Activated CD4-positive, alpha-beta T cell treated with anti-CD3 and anti-CD28 coated beads for 36 hours (primary cell): ENCODE results near the gene FCMR. TPM values are rescaled to one million over a fixed set of nuclear protein-coding genes. Genes with fewer than 3 reads are reported as not detected.

Experiments
- ATAC-seq: fragments of 200-7000 bp; cut with Tn5 transposase; one replicate; pipeline ENCODE4 v1.10.0; 2021; ENCODE audit warnings: mild to moderate bottlenecking, moderate library complexity
- CTCF ChIA-PET: fragments of 350-600 bp; sonication (Branson Sonifier 250); formaldehyde crosslinking; loops from one replicate; lab custom pipeline; 2021; ENCODE audit warnings: antibody characterized with exemption; lab: Charles Lee
- POLR2A ChIA-PET: fragments of 350-600 bp; sonication (Branson Sonifier 250); formaldehyde crosslinking; loops from one replicate; lab custom pipeline; 2021; ENCODE audit warnings: antibody characterized with exemption, inconsistent platforms; lab: Charles Lee
- DNase-seq: peaks from one replicate; pipeline ENCODE4 v3.0.0-alpha.2; 2020
- H3K27ac Mint-ChIP-seq: one replicate; pipeline ENCODE4 v1.8.0; 2021; ENCODE audit warnings: mixed read lengths
- H3K27me3 Mint-ChIP-seq: one replicate; pipeline ENCODE4 v1.8.0; 2021; ENCODE audit warnings: mixed read lengths
- H3K36me3 Mint-ChIP-seq: one replicate; pipeline ENCODE4 v1.8.0; 2021; ENCODE audit warnings: low read depth, mixed read lengths
- H3K4me1 Mint-ChIP-seq: one replicate; pipeline ENCODE4 v1.8.0; 2021; ENCODE audit warnings: mixed read lengths
- H3K4me3 Mint-ChIP-seq: one replicate; pipeline ENCODE4 v1.8.0; 2021; ENCODE audit warnings: mild to moderate bottlenecking, moderate library complexity, mixed read lengths
- H3K9me3 Mint-ChIP-seq: one replicate; pipeline ENCODE4 v1.8.0; 2021; ENCODE audit warnings: low read depth, mixed read lengths
- intact Hi-C, 2 experiments: fragments of 100-400 bp; cut with DNase I in 1 of 2; cut with micrococcal nuclease in 1 of 2; formaldehyde crosslinking; loops; one replicate each; pipeline versions ENCODE4 v1.14.2 to v1.15.1; 2022 to 2024; cut with DNase I, micrococcal nuclease
- total RNA-seq, 2 experiments: library from RNA; stranded (reverse); gene quantifications; one replicate each; pipeline ENCODE4 v1.2.3, GENCODE V29; 2021

The FCMR gene
- total RNA-seq, 2 experiments from 2014 or later = 41.6 to 49.3 TPM

DNA sequence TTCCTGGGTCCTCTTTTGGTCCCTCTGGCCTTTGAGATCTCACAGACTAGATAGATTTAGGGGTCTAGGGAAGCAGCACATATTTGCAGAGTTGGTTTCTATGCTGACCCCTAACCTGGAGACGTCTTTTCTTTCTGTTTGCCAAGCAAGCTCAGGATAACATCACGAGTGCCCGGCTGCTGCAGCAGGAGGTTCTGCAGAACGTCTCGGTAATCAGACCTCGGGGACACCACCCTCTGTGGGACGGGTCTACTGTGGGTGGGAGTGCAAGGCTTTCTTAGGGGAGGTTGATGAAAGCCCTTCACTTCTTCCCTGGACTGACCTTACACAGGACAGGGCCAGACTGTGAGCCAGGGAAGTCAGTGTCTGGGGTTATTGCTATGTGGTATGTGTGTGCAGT, 21.6 kb downstream of the FCMR start:
- ATAC-seq (no peak), DNase-seq (no peak)
- ChIA-PET POLR2A (no interaction called here), CTCF (interaction anchor here (0.6 to 5.2 kb wide), 5 partner anchors 10 to 91 kb away, joined by 3 to 30 read pairs (median 9); partner anchors contain the start of gene IL20)
- H3K9me3 Mint-ChIP-seq = no peaks in the 10 kb centered on the region
- no peaks in the 10 kb centered on the region for H3K27me3 Mint-ChIP-seq
- intact Hi-C loops = no loop called here
- H3K27ac Mint-ChIP-seq = peak overlapping the region; percentile 17
- peaks cover 42% of the 10 kb centered on the region for H3K36me3 Mint-ChIP-seq
- no peak overlapping the region for H3K4me3 Mint-ChIP-seq
- peaks cover 90% of the 10 kb centered on the region for H3K4me1 Mint-ChIP-seq

DNA sequence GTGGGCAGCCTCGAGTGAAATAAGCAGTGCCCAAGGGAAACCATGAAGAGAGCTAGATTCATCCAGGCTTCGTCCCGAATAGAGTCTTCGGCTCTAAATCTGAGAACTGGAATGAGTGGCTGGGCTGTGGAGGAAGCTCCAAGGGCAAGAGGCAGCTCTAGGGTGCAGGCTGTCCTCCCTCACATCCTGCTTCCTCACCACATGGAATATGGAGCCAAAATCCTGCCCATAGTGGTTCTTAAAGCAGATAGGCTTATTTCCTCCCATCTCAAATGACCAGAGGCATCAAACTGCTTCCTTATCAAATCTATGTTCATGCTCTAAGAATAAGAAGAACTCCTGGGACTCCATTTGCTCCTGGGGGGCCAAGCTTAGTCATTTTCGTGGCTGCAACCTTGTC, 22.0 kb downstream of the FCMR start:
- ATAC-seq = no peak
- intact Hi-C loops = no loop called here
- Mint-ChIP-seq H3K4me1 (peaks cover 89% of the 10 kb centered on the region), H3K4me3 (no peak overlapping the region), H3K27ac (no peak overlapping the region), H3K27me3 (no peaks in the 10 kb centered on the region), H3K9me3 (no peaks in the 10 kb centered on the region), H3K36me3 (peaks cover 37% of the 10 kb centered on the region)
- POLR2A ChIA-PET = no interaction called here
- no peak for DNase-seq
- CTCF ChIA-PET = interaction anchor here (0.7 to 5.2 kb wide), 4 partner anchors 10 to 34 kb away, joined by 3 to 30 read pairs (median 9); partner anchors contain the start of gene IL20

DNA sequence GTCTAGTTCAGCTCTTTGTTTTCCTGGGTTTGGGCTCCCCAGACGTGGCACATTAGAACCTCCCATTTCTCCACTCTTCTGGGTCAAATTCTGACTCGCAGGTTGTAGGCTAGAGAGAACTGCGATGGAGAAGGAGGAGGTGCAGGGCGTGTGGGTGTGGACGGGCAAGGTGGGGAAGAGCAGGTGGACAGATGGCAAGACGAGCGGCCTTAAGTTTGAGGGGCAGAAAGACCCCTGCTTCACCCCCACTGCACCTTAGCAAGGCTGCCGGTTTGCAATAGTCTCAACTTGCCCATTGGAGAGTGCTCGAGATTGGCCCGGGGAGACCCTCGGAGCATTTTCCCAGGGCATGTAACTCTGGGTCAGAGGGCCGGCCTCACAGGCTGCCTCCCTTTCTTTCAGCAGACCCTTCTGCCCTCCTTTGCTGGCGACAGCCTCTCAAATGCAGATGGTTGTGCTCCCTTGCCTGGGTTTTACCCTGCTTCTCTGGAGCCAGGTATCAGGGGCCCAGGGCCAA, 22.8 kb downstream of the FCMR start:
- ChIA-PET CTCF (interaction anchor here (0.6 to 5.2 kb wide), 2 partner anchors 13 to 165 kb away, joined by 4 to 30 read pairs; no protein-coding TSS in a partner anchor), POLR2A (interaction anchor here (0.5 kb wide), 1 partner anchor 19 kb away, joined by 3 read pairs; no protein-coding TSS in a partner anchor)
- peaks cover 30% of the 10 kb centered on the region for H3K36me3 Mint-ChIP-seq
- intact Hi-C loops = no loop called here
- ATAC-seq = no peak
- no peaks in the 10 kb centered on the region for H3K9me3 Mint-ChIP-seq
- peaks cover 88% of the 10 kb centered on the region for H3K4me1 Mint-ChIP-seq
- no peak for DNase-seq
- H3K4me3 Mint-ChIP-seq = peak overlapping the region; percentile 76
- H3K27ac Mint-ChIP-seq = peak overlapping the region; percentile 94
- no peaks in the 10 kb centered on the region for H3K27me3 Mint-ChIP-seq

DNA sequence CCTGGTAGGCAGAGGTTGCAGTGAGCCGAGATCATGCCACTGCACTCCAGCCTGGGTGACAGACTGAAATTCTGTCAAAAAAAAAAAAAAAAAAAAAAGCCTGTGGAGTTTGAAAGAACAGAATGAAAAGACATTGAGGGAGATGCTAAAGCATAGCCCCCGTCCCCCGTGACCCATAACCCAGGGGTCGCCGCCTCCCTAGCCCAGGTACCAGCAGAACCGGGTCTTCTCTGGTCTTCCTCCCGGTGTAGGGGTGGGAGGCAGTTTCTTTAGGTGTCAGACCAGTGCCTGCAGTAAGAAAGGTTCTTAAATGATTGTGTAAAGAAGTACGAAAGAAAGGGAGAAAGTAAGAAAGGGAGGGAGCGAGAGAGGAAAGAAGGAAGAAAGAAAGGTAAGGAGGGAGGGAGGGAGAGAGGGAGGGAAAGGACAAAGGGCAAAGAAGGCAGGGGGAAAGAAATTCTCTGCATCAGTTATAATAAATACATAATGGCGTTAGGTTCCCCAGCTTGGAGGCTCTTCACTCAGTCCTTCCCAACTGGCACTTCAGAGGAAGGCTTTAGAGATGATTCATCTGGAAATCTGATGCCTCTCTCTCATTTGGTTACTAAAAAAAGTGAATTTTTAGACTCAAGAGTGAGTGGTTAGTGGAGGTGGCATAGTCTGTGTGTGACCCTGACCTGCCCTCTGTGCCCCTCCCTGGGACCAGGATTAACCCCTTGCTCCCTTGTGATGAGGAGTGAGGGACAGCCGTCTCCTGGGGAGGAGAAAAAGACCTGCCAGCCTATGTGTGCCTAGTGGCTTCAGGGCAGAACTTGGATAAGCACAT, 23.4 kb downstream of the FCMR start:
- intact Hi-C loops = no loop called here
- peak overlapping the region; percentile 94 for H3K27ac Mint-ChIP-seq
- peak overlapping the region; percentile 76 for H3K4me3 Mint-ChIP-seq
- H3K36me3 Mint-ChIP-seq = peaks cover 23% of the 10 kb centered on the region
- peaks cover 86% of the 10 kb centered on the region for H3K4me1 Mint-ChIP-seq
- ChIA-PET POLR2A (interaction anchor here (0.5 to 1.7 kb wide), 3 partner anchors 7 to 23 kb away, joined by 3 to 8 read pairs (median 4); partner anchors contain the start of gene FCMR), CTCF (interaction anchor here (0.6 to 3.9 kb wide), 7 partner anchors 10 to 164 kb away, joined by 3 to 25 read pairs (median 8); partner anchors contain the start of gene IL20)
- DNase-seq (no peak), ATAC-seq (no peak)
- no peaks in the 10 kb centered on the region for H3K9me3 Mint-ChIP-seq
- H3K27me3 Mint-ChIP-seq = no peaks in the 10 kb centered on the region

DNA sequence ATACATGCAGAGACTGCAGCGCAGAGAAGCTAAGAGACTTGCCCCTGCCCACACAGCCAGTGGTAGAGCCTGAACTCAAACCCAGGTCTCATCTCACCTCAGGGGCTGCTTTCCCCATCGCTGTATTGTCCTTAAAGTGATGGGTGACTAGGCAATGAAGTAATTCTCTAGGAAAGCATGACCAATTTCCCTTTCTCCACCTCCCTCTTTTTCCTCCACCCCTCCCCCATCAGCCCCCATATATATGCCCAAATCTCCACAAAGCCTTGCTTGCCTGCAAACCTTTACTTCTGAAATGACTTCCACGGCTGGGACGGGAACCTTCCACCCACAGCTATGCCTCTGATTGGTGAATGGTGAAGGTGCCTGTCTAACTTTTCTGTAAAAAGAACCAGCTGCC, 24.6 kb downstream of the FCMR start, which contains the start of gene IL24:
Gene IL24 (plus strand): TSS at position 269 of the 400 bp plus-strand sequence. CDS start 390 bp downstream, outside the sequence.
- peak within 1 kb of the TSS; percentile 76 for H3K4me3 Mint-ChIP-seq
- ATAC-seq = peak; percentile 93
- H3K36me3 Mint-ChIP-seq = peaks cover 12% of the 10 kb centered on the region
- intact Hi-C loops = loop anchor here (1.0 to 2.0 kb wide), 4 partner anchors 8 to 427 kb away; partner anchors contain the start of gene IKBKE (in 1 of the 2)
- ChIA-PET CTCF (interaction anchor here (0.6 to 3.9 kb wide), 13 partner anchors 9 to 209 kb away, joined by 3 to 25 read pairs (median 5); partner anchors contain the start of gene IL20), POLR2A (interaction anchor here (1.1 to 1.7 kb wide), 4 partner anchors 8 to 24 kb away, joined by 3 to 8 read pairs (median 4); partner anchors contain the start of gene FCMR)
- no peaks in the 10 kb centered on the region for H3K27me3 Mint-ChIP-seq
- H3K4me1 Mint-ChIP-seq = peaks cover 86% of the 10 kb centered on the region
- DNase-seq = peak; percentile 88
- peak within 1 kb of the TSS; percentile 94 for H3K27ac Mint-ChIP-seq
- H3K9me3 Mint-ChIP-seq = no peaks in the 10 kb centered on the region

DNA sequence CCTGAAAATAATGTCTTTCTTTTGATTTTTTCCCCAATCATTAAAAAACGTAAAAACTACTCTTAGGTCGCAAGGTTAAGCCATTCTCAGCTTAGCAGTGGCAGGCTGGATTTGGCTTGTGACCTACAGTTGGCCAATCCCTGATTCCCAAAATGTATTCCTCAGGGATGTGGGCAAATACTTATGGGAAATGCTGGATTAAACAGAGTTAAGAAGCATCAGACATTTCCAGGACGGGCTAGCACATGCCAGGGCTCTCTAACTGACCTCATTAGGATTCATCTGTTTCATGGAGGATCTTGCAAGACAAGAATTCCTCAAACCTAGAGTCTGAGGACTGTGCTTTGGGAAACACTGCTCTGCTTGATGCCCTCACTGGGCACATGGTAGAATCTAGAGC, 25.5 kb downstream of the FCMR start:
- Mint-ChIP-seq H3K36me3 (peaks cover 11% of the 10 kb centered on the region), H3K4me1 (peaks cover 88% of the 10 kb centered on the region), H3K27me3 (no peaks in the 10 kb centered on the region), H3K4me3 (no peak overlapping the region), H3K27ac (peak overlapping the region; percentile 94), H3K9me3 (no peaks in the 10 kb centered on the region)
- CTCF ChIA-PET = interaction anchor here (0.6 to 3.9 kb wide), 9 partner anchors 9 to 182 kb away, joined by 3 to 25 read pairs (median 4); partner anchors contain the start of gene IL20
- intact Hi-C loops = loop anchor here in 1 of 2 experiments (2.0 kb wide), 1 partner anchor 15 kb away; no protein-coding TSS in a partner anchor
- no peak for DNase-seq
- no peak for ATAC-seq
- POLR2A ChIA-PET = interaction anchor here (0.6 to 1.7 kb wide), 4 partner anchors 9 to 25 kb away, joined by 3 to 5 read pairs (median 4); partner anchors contain the start of gene FCMR

DNA sequence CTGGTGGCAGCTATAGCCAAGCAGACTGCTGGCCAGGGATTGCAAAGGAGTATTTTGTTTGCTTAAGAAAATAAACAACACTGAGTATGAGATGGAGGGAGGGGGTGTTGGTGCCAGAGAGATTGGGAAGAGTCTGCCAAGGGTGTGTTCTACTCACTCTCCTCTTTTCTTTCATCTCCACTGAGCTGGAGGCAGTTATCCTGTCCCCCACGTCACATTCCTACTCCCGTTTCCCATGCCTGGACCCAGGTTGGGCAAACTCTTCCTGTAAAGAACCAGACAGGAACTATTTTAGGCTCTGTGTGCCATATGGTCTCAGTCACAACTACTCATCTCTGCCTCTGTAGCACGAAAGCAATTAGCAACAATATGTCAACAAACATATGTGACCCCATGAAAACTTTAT, 25.9 kb downstream of the FCMR start:
- ATAC-seq (no peak), DNase-seq (no peak)
- no peaks in the 10 kb centered on the region for H3K9me3 Mint-ChIP-seq
- peaks cover 88% of the 10 kb centered on the region for H3K4me1 Mint-ChIP-seq
- H3K27me3 Mint-ChIP-seq = no peaks in the 10 kb centered on the region
- ChIA-PET CTCF (interaction anchor here (0.7 to 3.9 kb wide), 12 partner anchors 9 to 183 kb away, joined by 3 to 25 read pairs (median 4); partner anchors contain the start of gene IL20), POLR2A (interaction anchor here (0.6 to 1.1 kb wide), 2 partner anchors 10 to 13 kb away, joined by 3 to 5 read pairs; no protein-coding TSS in a partner anchor)
- intact Hi-C loops = loop anchor here in 1 of 2 experiments (2.0 kb wide), 1 partner anchor 15 kb away; no protein-coding TSS in a partner anchor
- H3K4me3 Mint-ChIP-seq = no peak overlapping the region
- peaks cover 11% of the 10 kb centered on the region for H3K36me3 Mint-ChIP-seq
- H3K27ac Mint-ChIP-seq = peak overlapping the region; percentile 49

DNA sequence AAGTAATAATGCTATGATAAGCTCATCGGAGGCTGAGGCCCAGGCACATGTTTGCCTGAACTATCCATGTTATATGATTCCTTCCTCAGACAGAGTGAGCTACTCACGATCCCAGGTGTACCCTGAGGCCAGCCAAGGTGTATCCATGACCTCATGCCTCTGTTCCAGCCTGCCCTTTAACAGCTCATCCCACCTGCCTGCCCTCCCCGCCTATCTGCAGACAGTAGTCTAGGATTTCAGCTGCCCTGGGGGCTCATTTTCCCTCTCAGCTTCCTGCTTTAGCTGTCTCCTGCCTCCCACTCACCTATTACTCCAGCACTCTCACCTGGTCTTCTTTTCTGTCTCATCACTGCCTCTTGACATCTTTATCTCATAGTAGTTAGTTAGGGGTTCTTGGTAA, 26.4 kb downstream of the FCMR start:
- Mint-ChIP-seq H3K4me1 (peaks cover 88% of the 10 kb centered on the region), H3K9me3 (no peaks in the 10 kb centered on the region), H3K36me3 (peaks cover 7% of the 10 kb centered on the region), H3K27ac (peak overlapping the region; percentile 49), H3K4me3 (no peak overlapping the region), H3K27me3 (no peaks in the 10 kb centered on the region)
- intact Hi-C loops = no loop called here
- DNase-seq (no peak), ATAC-seq (no peak)
- POLR2A ChIA-PET = no interaction called here
- CTCF ChIA-PET = interaction anchor here (0.6 to 3.9 kb wide), 12 partner anchors 9 to 298 kb away, joined by 3 to 25 read pairs (median 4); partner anchors contain the start of gene IL20

DNA sequence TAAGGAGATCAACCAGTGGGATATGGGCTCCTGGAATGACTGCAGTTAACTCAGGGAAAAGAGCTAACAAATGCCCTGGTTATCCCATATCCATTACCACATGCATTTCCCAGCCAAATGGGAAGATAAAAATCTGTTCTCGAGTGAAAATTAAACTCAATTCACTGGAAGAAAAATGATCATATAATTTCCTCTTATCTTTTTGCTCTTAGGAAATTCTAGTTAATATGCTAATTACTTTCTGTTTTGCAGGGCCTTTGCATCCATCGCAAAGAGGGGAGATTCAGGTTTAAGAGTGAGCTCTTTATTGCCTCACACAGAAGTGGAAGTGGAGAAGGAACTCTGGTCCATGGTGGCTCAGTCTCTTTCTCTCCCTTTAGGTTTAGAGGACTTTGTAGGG, 28.4 kb downstream of the FCMR start:
- ATAC-seq (no peak), DNase-seq (no peak)
- H3K36me3 Mint-ChIP-seq = peaks cover 1% of the 10 kb centered on the region
- H3K4me3 Mint-ChIP-seq = no peak overlapping the region
- H3K9me3 Mint-ChIP-seq = no peaks in the 10 kb centered on the region
- H3K27me3 Mint-ChIP-seq = no peaks in the 10 kb centered on the region
- H3K4me1 Mint-ChIP-seq = peaks cover 90% of the 10 kb centered on the region
- intact Hi-C loops = no loop called here
- ChIA-PET POLR2A (no interaction called here), CTCF (interaction anchor here (0.7 to 1.9 kb wide), 8 partner anchors 13 to 166 kb away, joined by 3 to 6 read pairs (median 4); no protein-coding TSS in a partner anchor)
- peak overlapping the region; percentile 9 for H3K27ac Mint-ChIP-seq

DNA sequence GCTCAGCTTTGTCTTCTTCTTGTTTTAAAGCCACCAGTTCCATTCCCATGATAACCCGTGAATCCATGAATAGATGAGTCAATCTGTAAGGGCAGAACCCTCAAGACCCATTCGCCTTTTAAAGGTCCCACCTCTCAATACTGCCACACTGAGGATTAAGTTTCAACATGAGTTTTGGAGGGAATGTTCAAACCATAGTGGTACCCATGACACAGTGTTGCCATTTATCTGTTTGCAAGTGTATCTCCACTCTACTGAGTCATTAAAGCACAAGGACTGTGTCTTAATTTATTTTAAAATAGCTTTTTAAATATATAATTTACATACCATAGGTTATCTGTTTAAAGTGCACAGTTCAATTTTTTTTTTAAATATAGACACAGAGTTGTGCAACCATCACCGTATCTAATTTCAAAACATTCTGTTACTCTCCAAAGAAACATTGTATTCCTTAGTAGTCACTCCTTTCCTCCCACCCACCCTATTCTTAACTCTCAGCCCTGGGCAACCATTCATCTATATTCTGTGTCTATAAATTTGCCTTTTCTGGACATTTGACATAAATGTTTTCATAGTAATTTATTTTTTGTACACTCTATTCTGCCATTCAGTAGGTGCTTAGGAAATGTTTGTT, 29.3 kb downstream of the FCMR start:
- ChIA-PET POLR2A (no interaction called here), CTCF (interaction anchor here (1.0 to 1.4 kb wide), 3 partner anchors 9 to 20 kb away, joined by 3 to 4 read pairs (median 3); no protein-coding TSS in a partner anchor)
- no peak for DNase-seq
- H3K27ac Mint-ChIP-seq = no peak overlapping the region
- intact Hi-C loops = no loop called here
- H3K9me3 Mint-ChIP-seq = no peaks in the 10 kb centered on the region
- no peak for ATAC-seq
- H3K36me3 Mint-ChIP-seq = peaks cover under 1% of the 10 kb centered on the region
- H3K4me3 Mint-ChIP-seq = no peak overlapping the region
- H3K4me1 Mint-ChIP-seq = peaks cover 84% of the 10 kb centered on the region
- H3K27me3 Mint-ChIP-seq = no peaks in the 10 kb centered on the region
